Stimulated activated memory B cell treated with anti-CD40 and anti-IgM and Interleukin-4, amounts not matched to agents 10 μg/mL and 1 μg/mL and 100 μg/mL, for 72 hours (primary cell): Measurements from ENCODE around the gene PPP1R15A.
A peak's percentile ranks its signal among the peaks of the same experiment; 100 is the strongest.
"Not testable (repeated sequence)": the region's sequence is repeated elsewhere in the genome, so short reads cannot be mapped to it uniquely, and the experiment has no call there.

ENCODE experiments used
- ATAC-seq: fragments of 150-1000 bp; cut with Tn5 transposase; 2 replicates; pipeline ENCODE4 v1.10.0; 2021
- H3K27ac Mint-ChIP-seq: one replicate; pipeline ENCODE4 v1.8.0; 2022; ENCODE audit warnings: mild to moderate bottlenecking, mixed read lengths
- H3K27me3 Mint-ChIP-seq: one replicate; pipeline ENCODE4 v1.8.0; 2022; ENCODE audit warnings: mixed read lengths
- H3K36me3 Mint-ChIP-seq: one replicate; pipeline ENCODE4 v1.8.0; 2022; ENCODE audit warnings: mixed read lengths
- H3K4me1 Mint-ChIP-seq: one replicate; pipeline ENCODE4 v1.8.0; 2022; ENCODE audit warnings: mixed read lengths
- H3K4me3 Mint-ChIP-seq: one replicate; pipeline ENCODE4 v1.8.0; 2022; ENCODE audit warnings: mild to moderate bottlenecking, moderate library complexity, mixed read lengths
- H3K9me3 Mint-ChIP-seq: one replicate; pipeline ENCODE4 v1.8.0; 2022; ENCODE audit warnings: mixed read lengths

Gene PPP1R15A

DNA sequence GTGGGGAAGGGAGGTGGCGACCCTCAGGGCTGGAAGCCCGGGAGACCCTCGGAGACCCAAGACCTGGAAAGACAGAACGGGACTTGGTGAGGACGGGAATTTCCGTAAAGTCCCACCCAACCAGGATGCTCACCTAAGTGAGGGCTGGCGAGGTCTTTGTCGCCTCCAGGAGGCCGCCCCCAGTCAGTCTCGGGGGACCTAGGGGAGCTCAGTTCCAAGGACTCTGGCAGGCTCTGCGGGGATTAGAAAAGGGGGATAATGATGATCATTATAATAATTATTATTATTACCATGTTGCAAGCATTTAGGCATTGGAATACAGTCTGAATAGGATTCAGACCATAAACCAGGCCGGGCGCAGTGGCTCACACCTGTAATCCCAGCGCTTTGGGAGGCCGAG, 26.8 kb upstream of the PPP1R15A start:
- Mint-ChIP-seq H3K27ac (no peak overlapping the region), H3K9me3 (no peaks in the 10 kb centered on the region), H3K4me1 (peaks cover 6% of the 10 kb centered on the region), H3K36me3 (no peaks in the 10 kb centered on the region), H3K27me3 (no peaks in the 10 kb centered on the region), H3K4me3 (no peak overlapping the region)
- ATAC-seq = no peak

DNA sequence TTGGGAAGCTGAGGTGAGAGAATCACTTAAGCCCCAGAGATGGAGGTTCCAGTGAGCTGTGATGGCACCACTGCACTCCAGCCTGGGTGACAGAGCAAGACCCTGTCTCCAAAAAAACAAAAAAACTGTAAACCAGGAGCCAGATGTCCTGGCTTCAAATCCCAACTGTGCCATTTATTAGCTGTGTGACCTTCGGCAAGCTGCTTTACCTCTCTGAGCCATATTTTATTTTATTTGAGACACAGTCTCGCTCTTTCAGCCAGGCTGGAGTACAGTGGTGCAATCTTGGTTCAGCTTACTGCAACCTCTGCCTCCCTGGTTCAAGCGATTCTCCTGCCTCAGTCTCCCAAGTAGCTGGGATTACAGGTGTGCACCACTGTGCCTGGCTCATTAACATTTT, 25.6 kb upstream of the PPP1R15A start:
- not testable (repeated sequence) for H3K27me3 Mint-ChIP-seq, H3K36me3 Mint-ChIP-seq, H3K9me3 Mint-ChIP-seq, H3K4me1 Mint-ChIP-seq, H3K4me3 Mint-ChIP-seq, H3K27ac Mint-ChIP-seq, ATAC-seq

DNA sequence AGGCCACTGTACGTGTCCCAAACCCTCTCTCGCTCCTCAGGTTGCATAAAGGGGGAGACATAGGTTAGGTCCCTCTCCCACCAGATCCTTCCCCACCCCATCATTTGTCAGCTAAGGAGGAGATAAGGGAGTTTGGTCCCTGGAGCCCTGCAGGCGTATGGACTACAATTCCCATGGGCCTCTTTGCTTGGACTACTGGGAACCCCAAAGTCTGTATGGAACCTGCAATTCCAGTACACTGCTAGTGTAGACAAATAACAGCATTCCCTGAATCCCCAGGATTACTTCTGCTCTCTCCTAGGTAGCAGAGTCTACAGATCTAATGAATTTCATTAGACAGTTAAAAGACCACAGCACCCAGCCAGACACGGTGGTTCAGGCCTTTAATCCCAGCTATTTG, 19.9 kb upstream of the PPP1R15A start:
- no peak for ATAC-seq
- no peaks in the 10 kb centered on the region for H3K4me1 Mint-ChIP-seq
- no peak overlapping the region for H3K27ac Mint-ChIP-seq
- no peaks in the 10 kb centered on the region for H3K9me3 Mint-ChIP-seq
- no peaks in the 10 kb centered on the region for H3K27me3 Mint-ChIP-seq
- H3K4me3 Mint-ChIP-seq = no peak overlapping the region
- H3K36me3 Mint-ChIP-seq = no peaks in the 10 kb centered on the region

DNA sequence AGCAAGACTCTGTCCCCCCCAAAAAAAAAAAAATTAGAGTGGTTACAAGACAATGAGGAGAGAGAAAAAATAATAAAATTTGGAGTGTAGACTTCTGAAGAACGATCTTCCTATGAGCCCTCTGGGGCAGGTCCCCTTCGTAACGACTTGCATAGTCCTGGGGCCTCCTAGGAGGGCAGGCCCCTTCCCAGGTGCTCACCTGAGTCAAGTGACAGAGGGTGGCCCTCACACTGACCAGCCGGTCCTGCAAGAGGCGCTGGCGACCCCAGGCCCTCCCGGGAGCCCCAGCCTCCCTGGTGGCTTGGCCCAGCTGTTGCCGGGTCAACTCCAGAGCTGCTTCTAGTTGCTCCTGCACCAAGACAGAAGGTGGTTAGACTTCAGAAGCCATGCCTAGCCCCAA, 18.7 kb upstream of the PPP1R15A start:
- no peaks in the 10 kb centered on the region for H3K27me3 Mint-ChIP-seq
- H3K27ac Mint-ChIP-seq = no peak overlapping the region
- ATAC-seq = no peak
- no peaks in the 10 kb centered on the region for H3K36me3 Mint-ChIP-seq
- no peak overlapping the region for H3K4me3 Mint-ChIP-seq
- H3K9me3 Mint-ChIP-seq = no peaks in the 10 kb centered on the region
- H3K4me1 Mint-ChIP-seq = peaks cover 1% of the 10 kb centered on the region

DNA sequence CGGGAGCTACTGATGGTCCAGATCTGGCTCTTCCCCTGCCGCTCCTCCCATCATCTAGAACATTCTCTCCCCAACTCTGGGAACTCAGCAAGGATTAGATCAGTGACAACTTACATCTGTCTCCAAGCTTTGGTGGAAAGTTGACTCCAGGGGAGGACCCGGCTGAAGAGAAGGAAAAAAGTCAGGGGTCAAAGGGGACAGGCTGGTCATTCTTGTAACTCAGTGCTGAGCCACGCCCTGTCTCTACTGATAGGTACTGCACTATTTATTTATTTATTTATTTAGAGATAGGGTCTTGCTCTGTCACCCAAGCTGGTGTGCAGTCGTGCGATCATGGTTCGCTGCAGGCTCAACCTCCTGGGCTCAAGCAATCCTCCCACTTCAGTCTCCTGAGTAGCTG, 18.1 kb upstream of the PPP1R15A start:
- H3K4me3 Mint-ChIP-seq = no peak overlapping the region
- ATAC-seq = no peak
- H3K4me1 Mint-ChIP-seq = peaks cover 7% of the 10 kb centered on the region
- no peaks in the 10 kb centered on the region for H3K27me3 Mint-ChIP-seq
- H3K27ac Mint-ChIP-seq = no peak overlapping the region
- no peaks in the 10 kb centered on the region for H3K36me3 Mint-ChIP-seq
- no peaks in the 10 kb centered on the region for H3K9me3 Mint-ChIP-seq

DNA sequence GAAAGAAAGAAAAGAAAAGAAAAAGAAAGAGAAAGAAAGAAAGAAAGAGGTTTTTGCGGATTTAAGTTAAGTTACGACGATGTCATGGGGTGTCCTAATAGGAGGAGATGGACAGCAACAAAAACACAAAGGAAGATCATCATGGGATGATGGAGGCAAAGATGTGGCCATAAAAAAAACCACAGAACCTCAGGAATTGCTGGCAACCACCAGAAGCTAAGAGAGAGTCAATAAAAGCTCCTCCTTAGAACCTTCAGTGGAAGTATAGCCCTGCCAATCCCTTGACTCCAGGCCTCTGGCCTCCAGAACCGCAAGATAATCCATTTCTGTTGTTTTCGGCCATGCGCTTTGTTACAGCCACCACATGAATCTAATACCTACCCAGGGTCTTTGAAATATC, 15.3 kb upstream of the PPP1R15A start:
- no peaks in the 10 kb centered on the region for H3K36me3 Mint-ChIP-seq
- no peaks in the 10 kb centered on the region for H3K27me3 Mint-ChIP-seq
- no peak overlapping the region for H3K4me3 Mint-ChIP-seq
- H3K4me1 Mint-ChIP-seq = peaks cover 11% of the 10 kb centered on the region
- ATAC-seq = no peak
- H3K9me3 Mint-ChIP-seq = no peaks in the 10 kb centered on the region
- H3K27ac Mint-ChIP-seq = no peak overlapping the region

DNA sequence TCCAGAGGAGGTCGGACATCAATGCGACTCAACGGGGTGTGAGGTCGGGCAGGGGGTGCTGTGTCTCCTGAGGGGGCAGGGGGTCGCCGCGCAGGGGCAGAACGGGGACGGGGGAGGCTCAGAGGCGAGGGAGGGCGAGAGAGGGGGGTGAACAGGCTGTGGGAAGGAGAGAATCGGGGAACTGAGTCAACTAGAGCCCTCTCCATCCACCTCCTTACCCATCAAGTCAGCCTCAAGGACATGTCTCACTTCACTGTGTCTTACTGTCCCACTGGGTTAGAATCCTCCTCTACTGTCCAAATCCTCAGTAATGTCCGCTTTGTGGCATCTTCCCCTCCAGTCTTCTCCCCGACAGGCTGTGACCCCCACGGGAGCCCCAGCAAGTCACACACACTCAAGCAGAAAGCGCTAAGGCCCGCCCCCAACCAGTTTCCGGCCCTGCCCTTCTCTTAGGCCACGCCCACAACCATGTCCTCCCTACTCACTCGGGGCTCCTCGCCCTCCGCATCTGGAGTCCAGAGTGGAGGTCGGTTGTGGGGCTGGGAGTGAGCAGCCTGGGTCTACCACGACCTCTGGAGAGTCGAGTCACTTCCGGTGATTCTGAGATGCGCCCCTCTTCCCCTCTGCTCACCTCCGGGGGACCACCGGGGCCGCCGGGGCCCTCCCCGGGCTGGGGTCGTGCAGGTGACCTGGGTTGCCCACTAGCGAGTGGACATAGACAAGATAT, 13.1 kb upstream of the PPP1R15A start:
- ATAC-seq = peak; percentile 86
- Mint-ChIP-seq H3K36me3 (no peaks in the 10 kb centered on the region), H3K27me3 (no peaks in the 10 kb centered on the region), H3K9me3 (no peaks in the 10 kb centered on the region), H3K4me3 (peak overlapping the region; percentile 84), H3K27ac (peak overlapping the region; percentile 75), H3K4me1 (peaks cover 11% of the 10 kb centered on the region)

DNA sequence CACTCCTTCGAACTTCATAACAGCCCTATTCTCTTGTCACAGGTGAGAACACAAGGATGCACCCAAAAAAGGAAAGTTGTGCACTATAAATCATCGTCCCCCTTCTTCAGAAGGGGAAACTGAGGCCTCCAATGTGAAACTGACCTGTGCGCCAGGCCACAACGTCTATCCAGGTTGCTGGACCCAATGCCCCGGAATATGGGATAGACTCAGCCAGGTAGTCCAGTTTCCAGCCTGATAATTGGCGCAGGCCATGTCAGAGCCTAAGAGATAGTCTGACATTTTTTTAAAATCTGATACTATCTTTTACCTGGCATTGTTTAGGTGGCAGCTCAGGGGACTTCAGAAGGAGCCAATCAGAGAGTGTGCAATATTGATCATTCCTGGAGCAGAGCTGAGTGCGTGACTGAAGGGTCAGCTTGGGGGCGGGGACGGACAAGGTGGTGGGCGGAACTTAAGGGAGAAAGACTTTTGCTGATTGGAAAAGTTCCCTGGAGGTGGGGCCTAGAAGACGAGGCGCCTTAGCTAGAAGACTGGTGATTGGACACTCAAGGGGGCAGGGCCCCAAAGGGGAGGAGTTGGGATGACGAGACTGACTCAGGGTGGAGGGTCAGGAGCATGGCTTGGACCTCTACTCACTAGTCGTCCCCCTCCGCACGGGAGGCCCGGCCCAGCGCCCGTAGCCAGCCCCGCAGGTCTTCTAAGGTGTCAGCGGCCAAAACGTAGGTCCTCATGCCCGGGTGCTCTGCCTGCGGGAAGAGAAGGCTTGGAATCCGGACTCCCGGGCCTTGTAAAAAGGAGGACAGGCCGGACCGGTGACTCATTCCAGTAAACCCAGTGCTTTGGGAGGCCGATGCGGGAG, 12.3 kb upstream of the PPP1R15A start:
- H3K4me3 Mint-ChIP-seq = peak overlapping the region; percentile 84
- no peaks in the 10 kb centered on the region for H3K36me3 Mint-ChIP-seq
- no peaks in the 10 kb centered on the region for H3K27me3 Mint-ChIP-seq
- ATAC-seq = peak; percentile 56
- H3K9me3 Mint-ChIP-seq = no peaks in the 10 kb centered on the region
- H3K27ac Mint-ChIP-seq = peak overlapping the region; percentile 75
- H3K4me1 Mint-ChIP-seq = peaks cover 11% of the 10 kb centered on the region

DNA sequence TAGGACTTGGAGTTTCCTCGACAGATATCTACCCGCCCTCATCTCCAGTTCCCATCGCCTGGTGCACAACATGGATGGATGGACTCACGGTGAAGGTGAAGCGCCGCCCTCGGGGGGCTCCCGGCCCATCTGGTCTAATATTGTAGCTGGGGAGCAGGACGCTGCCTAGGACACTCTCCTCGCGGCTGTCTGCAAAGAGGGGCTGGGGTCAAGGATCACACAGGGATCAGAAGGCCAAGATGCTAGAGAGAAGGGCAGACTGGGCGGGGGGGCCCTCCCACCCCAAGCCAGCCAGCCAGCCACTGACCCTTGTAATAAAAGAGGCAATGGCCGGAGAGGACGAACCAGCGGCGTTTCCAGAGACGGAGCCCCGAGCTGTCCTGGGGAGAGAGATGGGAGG, 10.9 kb upstream of the PPP1R15A start:
- Mint-ChIP-seq H3K27ac (no peak overlapping the region), H3K27me3 (peaks cover 11% of the 10 kb centered on the region), H3K4me3 (no peak overlapping the region), H3K36me3 (no peaks in the 10 kb centered on the region), H3K4me1 (peaks cover 13% of the 10 kb centered on the region), H3K9me3 (no peaks in the 10 kb centered on the region)
- ATAC-seq = no peak

DNA sequence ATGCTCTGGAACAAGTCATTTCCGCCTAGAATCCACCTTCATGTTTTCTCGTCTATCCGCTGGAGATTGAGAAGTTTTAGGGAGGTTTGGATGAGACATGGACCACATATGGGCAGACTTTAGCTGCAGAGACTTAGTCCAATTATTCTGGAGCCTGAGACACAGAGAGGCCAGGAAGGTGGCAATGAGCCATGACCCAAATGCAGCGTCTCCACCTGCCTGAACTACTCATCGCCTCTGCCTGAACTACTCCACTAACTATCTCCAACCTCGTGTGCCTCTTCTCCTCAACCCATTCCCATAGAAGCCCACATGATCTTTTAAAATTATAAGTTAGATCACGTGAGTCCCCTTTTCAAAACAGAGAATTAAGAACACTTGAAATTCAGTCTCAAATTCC, 9.4 kb upstream of the PPP1R15A start:
- no peaks in the 10 kb centered on the region for H3K9me3 Mint-ChIP-seq
- H3K4me1 Mint-ChIP-seq = peaks cover 20% of the 10 kb centered on the region
- no peak overlapping the region for H3K4me3 Mint-ChIP-seq
- H3K36me3 Mint-ChIP-seq = no peaks in the 10 kb centered on the region
- H3K27me3 Mint-ChIP-seq = peaks cover 26% of the 10 kb centered on the region
- H3K27ac Mint-ChIP-seq = no peak overlapping the region
- no peak for ATAC-seq

DNA sequence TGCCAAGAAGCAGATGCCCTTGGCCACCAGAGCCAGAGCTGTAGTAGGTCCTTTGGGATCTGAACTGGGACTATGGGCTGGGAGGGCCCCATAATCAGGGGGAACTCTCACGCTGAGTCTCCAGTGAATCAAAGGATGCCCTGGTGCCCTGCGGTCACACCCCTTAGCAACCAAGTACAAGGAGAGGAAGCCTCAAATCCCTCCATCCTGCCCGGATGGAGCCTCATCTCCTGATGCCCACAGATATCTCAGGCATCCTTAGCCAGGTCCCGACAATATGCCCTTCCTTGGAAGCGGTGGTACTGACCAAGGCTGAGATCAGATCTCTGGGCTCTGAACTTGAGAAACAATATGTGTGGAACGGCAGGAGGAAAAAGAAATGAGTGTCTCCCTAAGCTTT, 5.5 kb upstream of the PPP1R15A start:
- peaks cover 34% of the 10 kb centered on the region for H3K27me3 Mint-ChIP-seq
- no peak for ATAC-seq
- H3K27ac Mint-ChIP-seq = no peak overlapping the region
- H3K4me1 Mint-ChIP-seq = peaks cover 20% of the 10 kb centered on the region
- no peaks in the 10 kb centered on the region for H3K36me3 Mint-ChIP-seq
- H3K9me3 Mint-ChIP-seq = no peaks in the 10 kb centered on the region
- H3K4me3 Mint-ChIP-seq = no peak overlapping the region

DNA sequence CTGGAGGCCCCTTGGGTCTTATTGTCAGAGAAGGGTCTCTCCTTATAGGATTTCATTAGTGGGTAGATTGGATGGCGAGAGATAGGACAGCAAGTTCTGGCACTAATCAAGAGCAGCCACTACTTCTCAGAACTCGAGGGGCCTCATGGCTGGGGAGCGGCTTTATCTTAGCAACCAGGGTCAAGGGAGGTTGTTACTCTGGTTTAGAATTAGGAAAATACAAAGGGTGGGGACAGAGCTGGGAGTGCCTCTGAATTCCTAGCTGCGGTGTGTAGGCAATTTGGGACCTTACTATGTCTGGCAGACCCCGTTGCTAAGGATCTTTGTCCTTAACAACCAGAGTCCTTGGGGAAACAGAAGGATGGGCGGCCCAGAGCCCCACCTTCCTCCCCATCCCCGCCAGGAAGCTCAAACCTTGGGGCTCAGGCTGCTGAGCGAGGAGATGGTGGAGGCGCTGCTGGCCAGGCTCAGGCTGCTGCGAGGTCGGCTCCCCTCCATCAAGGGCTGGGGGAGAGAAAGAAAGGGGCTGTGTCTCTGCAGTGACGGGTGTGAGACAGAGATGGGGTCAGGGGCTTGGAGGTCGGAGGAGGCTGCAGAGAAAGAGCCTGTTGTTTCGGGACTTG, 5.0 kb upstream of the PPP1R15A start:
- Mint-ChIP-seq H3K36me3 (peaks cover 1% of the 10 kb centered on the region), H3K9me3 (no peaks in the 10 kb centered on the region), H3K27me3 (peaks cover 34% of the 10 kb centered on the region), H3K4me3 (no peak overlapping the region), H3K4me1 (peaks cover 20% of the 10 kb centered on the region), H3K27ac (no peak overlapping the region)
- ATAC-seq = no peak

DNA sequence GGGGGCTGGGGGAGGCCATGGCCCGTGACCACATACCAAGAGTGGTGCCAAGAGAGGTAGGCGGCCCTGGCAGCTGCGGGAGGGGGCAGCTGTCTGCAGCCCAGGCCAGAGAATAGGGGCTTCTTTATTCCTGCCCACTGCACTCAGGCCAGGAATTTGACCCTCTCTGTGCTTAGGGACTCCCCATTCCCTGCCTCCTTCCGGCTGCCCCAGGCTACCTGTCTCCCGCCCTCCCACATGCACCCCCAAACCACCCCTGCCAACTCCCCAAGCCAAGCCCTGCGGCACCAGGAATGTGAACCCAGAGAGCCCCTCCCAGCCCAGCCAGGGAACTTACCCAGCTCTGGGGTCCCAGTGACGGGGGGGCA, 4.5 kb upstream of the PPP1R15A start:
- Mint-ChIP-seq H3K27ac (peak overlapping the region; percentile 7), H3K4me3 (no peak overlapping the region), H3K4me1 (peaks cover 20% of the 10 kb centered on the region), H3K27me3 (peaks cover 34% of the 10 kb centered on the region), H3K36me3 (peaks cover 6% of the 10 kb centered on the region), H3K9me3 (no peaks in the 10 kb centered on the region)
- no peak for ATAC-seq

DNA sequence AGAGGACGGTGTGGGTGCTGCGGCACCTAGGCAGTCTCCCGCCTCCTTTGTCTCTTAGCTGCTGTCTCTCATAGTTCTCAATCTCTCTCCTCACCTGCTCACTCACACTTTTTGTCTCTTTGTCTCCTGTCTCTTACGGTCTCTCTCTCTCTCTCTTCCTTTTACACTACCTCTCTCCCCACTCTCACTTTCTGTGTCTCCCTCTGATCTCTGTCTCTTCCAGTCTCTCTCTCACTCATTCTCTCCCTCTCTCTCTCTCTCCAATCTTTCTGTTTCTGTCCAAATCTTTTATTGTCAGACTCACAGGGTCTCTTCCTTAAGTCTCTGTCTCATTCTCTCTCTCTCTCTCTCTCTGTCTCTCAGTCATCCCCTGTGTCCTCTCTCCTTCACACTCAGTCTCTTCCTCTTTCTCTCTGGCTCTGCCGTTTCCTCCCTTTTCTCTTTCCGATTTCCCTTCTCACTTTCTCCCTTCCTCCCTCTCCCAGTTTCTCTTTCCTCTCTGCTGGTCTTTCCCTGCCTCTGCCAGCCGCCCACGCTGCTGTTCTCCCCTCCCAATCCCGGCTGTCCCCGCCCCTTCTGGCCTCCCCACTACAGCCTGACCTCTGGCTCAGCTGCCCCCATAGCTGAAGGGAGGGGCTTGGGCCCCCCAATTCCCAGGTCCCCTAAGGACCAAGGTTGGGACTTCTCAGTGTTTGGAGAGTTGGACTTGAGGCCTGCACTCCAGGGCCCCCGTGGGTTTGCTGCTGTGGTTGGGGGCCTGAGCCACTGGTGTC, 3.9 kb upstream of the PPP1R15A start, which contains the start of gene PLEKHA4:
Gene PLEKHA4, minus strand, starts transcription at position 504 of the 773 bp plus-strand sequence. CDS start 997 bp downstream, outside the sequence.
- Mint-ChIP-seq H3K27ac (peak within 1 kb of the TSS; percentile 7), H3K9me3 (no peaks in the 10 kb centered on the region), H3K4me3 (no peak within 1 kb of the TSS), H3K27me3 (peaks cover 34% of the 10 kb centered on the region), H3K36me3 (peaks cover 10% of the 10 kb centered on the region), H3K4me1 (peaks cover 22% of the 10 kb centered on the region)
- ATAC-seq = no peak

DNA sequence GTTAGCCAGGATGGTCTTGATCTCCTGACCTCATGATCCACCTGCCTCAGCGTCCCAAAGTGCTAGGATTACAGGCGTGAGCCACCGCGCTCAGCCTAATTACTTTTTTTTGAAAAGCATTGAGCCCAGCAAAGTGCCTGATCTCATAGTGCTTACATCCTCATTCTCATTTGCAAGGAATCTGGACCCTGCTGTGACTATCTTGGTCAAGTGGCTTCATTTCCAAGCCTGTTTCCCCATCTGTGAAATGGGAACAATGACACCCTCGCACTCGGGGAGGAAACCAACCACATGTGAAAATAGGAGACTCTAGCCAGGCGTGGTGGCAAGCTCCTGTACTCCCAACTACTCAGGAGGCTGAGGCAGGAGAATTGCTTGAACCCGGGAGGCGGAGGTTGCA, 2.2 kb upstream of the PPP1R15A start:
- no peak for ATAC-seq
- no peak overlapping the region for H3K27ac Mint-ChIP-seq
- H3K9me3 Mint-ChIP-seq = no peaks in the 10 kb centered on the region
- H3K36me3 Mint-ChIP-seq = peaks cover 28% of the 10 kb centered on the region
- H3K4me3 Mint-ChIP-seq = no peak overlapping the region
- H3K27me3 Mint-ChIP-seq = peaks cover 33% of the 10 kb centered on the region
- H3K4me1 Mint-ChIP-seq = peaks cover 36% of the 10 kb centered on the region
